ENCODE measurements around the gene KLRC4.
"Not testable (repeated sequence)": the region's sequence is repeated elsewhere in the genome, so short reads cannot be mapped to it uniquely, and the experiment has no call there.

The KLRC4 gene

GRCh38 chr12:10372559-10372958 is 37.0 kb downstream of the KLRC4 start:
- DNase-seq (ENCODE audit: low spot score) = no peak
- no peak for TF ChIP-seq CTCF (IDR thresholded peaks at IDR 0.05; ENCODE audit: extremely low read depth, missing control alignments)

- not testable (repeated sequence) for DNase-seq (ENCODE audit: low spot score)
Measured at GRCh38 chr12:10371893-10372535, 37.5 kb downstream of the KLRC4 start.

GRCh38 chr12:10369557-10370415 is 39.8 kb downstream of the KLRC4 start:
- no peak for DNase-seq (ENCODE audit: low spot score)
- TF ChIP-seq CTCF (IDR thresholded peaks at IDR 0.05; ENCODE audit: extremely low read depth, missing control alignments) = no peak

GRCh38 chr12:10368206-10369171 is 41.1 kb downstream of the KLRC4 start:
- no peak for TF ChIP-seq CTCF (IDR thresholded peaks at IDR 0.05; ENCODE audit: extremely low read depth, missing control alignments)
- DNase-seq (ENCODE audit: low spot score) = no peak

GRCh38 chr12:10367714-10368113 is 41.8 kb downstream of the KLRC4 start:
- not testable (repeated sequence) for DNase-seq (ENCODE audit: low spot score)

GRCh38 chr12:10366875-10367274 is 42.7 kb downstream of the KLRC4 start:
- no peak for DNase-seq (ENCODE audit: low spot score)
- TF ChIP-seq CTCF (IDR thresholded peaks at IDR 0.05; ENCODE audit: extremely low read depth, missing control alignments) = no peak

- no peak for DNase-seq (ENCODE audit: low spot score)
- TF ChIP-seq CTCF (IDR thresholded peaks at IDR 0.05; ENCODE audit: extremely low read depth, missing control alignments) = no peak
Measured at GRCh38 chr12:10365696-10366405, 43.7 kb downstream of the KLRC4 start.
